Colonic mucosa (tissue), 4 donors: Measurements from ENCODE around the gene MYLK2. TPM values are rescaled to one million over a fixed set of nuclear protein-coding genes. Genes with fewer than 3 reads are reported as not detected.

Experiments
- DNase-seq: peaks from one replicate; pipeline ENCODE4 v3.0.0-alpha.2; 2020
- H3K27ac ChIP-seq: fragments of 200-600 bp; one replicate; pipeline ENCODE4 v1.8.0; 2021
- H3K27me3 ChIP-seq: fragments of 200-600 bp; one replicate; pipeline ENCODE4 v1.8.0; 2021
- H3K36me3 ChIP-seq: fragments of 200-600 bp; one replicate; pipeline ENCODE4 v1.8.0; 2021
- H3K4me1 ChIP-seq: fragments of 200-600 bp; one replicate; pipeline ENCODE4 v1.8.0; 2021; ENCODE audit warnings: mild to moderate bottlenecking
- H3K4me3 ChIP-seq: fragments of 200-600 bp; one replicate; pipeline ENCODE4 v1.8.0; 2021
- H3K9ac ChIP-seq, 2 donors: one replicate each; pipeline ENCODE4 v1.7.0; 2013; ENCODE audit warnings: control low read depth in 2 of 2, low read depth in 2 of 2, low read length in 2 of 2
- H3K9me3 ChIP-seq: fragments of 200-600 bp; one replicate; pipeline ENCODE4 v1.8.0; 2021
- CTCF ChIP-seq: fragments of 200-600 bp; IDR thresholded peaks from one replicate; pipeline ENCODE4 v1.8.0; 2022; ENCODE audit warnings: antibody characterized with exemption, mild to moderate bottlenecking
- intact Hi-C: fragments of 100-400 bp; cut with DNase I; formaldehyde crosslinking; loops from one replicate; pipeline ENCODE4 v1.14.1; 2022
- total RNA-seq, 2 donors: library from RNA; stranded (reverse); fragmentation: NEBNext Ultra II Directional in 1 of 2; extraction: Animal tissue kit (Norgen Biotek cat#: 25700) in 1 of 2; gene quantifications; one replicate each; pipeline ENCODE4 v1.2.1, GENCODE V29; 2021
- donor health status: healthy.
- donor health status: DM: no; HTN: no; CAD: no.
- donor health status: DM: no; HTN: no; CAD: no.

The MYLK2 gene
- total RNA-seq, 2 donors from 2014 or later, result 0.11 to 0.20 TPM

GRCh38 chr20:31862506-31862905 is 43.4 kb downstream of the MYLK2 start:
- Histone ChIP-seq H3K9ac (no peak overlapping the region), H3K27me3 (peaks cover 4% of the 10 kb centered on the region), H3K9me3 (no peaks in the 10 kb centered on the region), H3K4me3 (no peak overlapping the region), H3K4me1 (peaks cover 7% of the 10 kb centered on the region), H3K27ac (no peak overlapping the region), H3K36me3 (no peaks in the 10 kb centered on the region)
- DNase-seq, result no peak
- no peak for TF ChIP-seq CTCF
- intact Hi-C loops, result no loop called here

GRCh38 chr20:31863296-31864085 is 44.3 kb downstream of the MYLK2 start:
- Histone ChIP-seq H3K27me3 (peaks cover 4% of the 10 kb centered on the region), H3K9ac (no peak overlapping the region), H3K27ac (no peak overlapping the region), H3K4me1 (peaks cover 7% of the 10 kb centered on the region), H3K36me3 (no peaks in the 10 kb centered on the region), H3K4me3 (no peak overlapping the region), H3K9me3 (no peaks in the 10 kb centered on the region)
- intact Hi-C loops, result no loop called here
- no peak for DNase-seq
- TF ChIP-seq CTCF, result no peak

GRCh38 chr20:31864521-31865400 is 45.6 kb downstream of the MYLK2 start:
- no peak overlapping the region for H3K27ac ChIP-seq
- no peak overlapping the region for H3K9ac ChIP-seq
- intact Hi-C loops, result no loop called here
- no peak for TF ChIP-seq CTCF
- peaks cover 7% of the 10 kb centered on the region for H3K4me1 ChIP-seq
- no peak for DNase-seq
- H3K4me3 ChIP-seq, result no peak overlapping the region
- no peaks in the 10 kb centered on the region for H3K36me3 ChIP-seq
- no peaks in the 10 kb centered on the region for H3K9me3 ChIP-seq
- peaks cover 12% of the 10 kb centered on the region for H3K27me3 ChIP-seq

GRCh38 chr20:31866221-31866620 is 47.1 kb downstream of the MYLK2 start:
- Histone ChIP-seq H3K9me3 (no peaks in the 10 kb centered on the region), H3K4me3 (no peak overlapping the region), H3K4me1 (no peaks in the 10 kb centered on the region), H3K27ac (no peak overlapping the region), H3K36me3 (no peaks in the 10 kb centered on the region), H3K27me3 (peaks cover 20% of the 10 kb centered on the region), H3K9ac (no peak overlapping the region)
- intact Hi-C loops, result no loop called here
- no peak for TF ChIP-seq CTCF
- DNase-seq, result no peak

- no peaks in the 10 kb centered on the region for H3K4me1 ChIP-seq
- H3K27me3 ChIP-seq, result peaks cover 20% of the 10 kb centered on the region
- TF ChIP-seq CTCF, result no peak
- no peak overlapping the region for H3K4me3 ChIP-seq
- no peak overlapping the region for H3K27ac ChIP-seq
- intact Hi-C loops, result no loop called here
- no peaks in the 10 kb centered on the region for H3K9me3 ChIP-seq
- no peaks in the 10 kb centered on the region for H3K36me3 ChIP-seq
- no peak overlapping the region for H3K9ac ChIP-seq
- DNase-seq, result no peak
Measured at GRCh38 chr20:31868853-31869672, 49.9 kb downstream of the MYLK2 start.
